Brain pericyte (primary cell): ENCODE results near the gene CLDN15.

Experiments
- DNase-seq: peaks from one replicate; pipeline ENCODE4 v3.0.0-alpha.2; 2012; ENCODE audit warnings: low read depth, low spot score

CLDN15 gene

GRCh38 chr7:101244375-101245146, 7.0 kb upstream of the CLDN15 start, which contains the start of gene FIS1:
Gene FIS1, minus strand, starts transcription at chr7:101245081. Its CDS starts 77 bp downstream, at chr7:101245004.
- peak; percentile 76 for DNase-seq

- no peak for DNase-seq
These were observed 6.2 kb upstream of the CLDN15 start for GRCh38 chr7:101243646-101244374.

DNA sequence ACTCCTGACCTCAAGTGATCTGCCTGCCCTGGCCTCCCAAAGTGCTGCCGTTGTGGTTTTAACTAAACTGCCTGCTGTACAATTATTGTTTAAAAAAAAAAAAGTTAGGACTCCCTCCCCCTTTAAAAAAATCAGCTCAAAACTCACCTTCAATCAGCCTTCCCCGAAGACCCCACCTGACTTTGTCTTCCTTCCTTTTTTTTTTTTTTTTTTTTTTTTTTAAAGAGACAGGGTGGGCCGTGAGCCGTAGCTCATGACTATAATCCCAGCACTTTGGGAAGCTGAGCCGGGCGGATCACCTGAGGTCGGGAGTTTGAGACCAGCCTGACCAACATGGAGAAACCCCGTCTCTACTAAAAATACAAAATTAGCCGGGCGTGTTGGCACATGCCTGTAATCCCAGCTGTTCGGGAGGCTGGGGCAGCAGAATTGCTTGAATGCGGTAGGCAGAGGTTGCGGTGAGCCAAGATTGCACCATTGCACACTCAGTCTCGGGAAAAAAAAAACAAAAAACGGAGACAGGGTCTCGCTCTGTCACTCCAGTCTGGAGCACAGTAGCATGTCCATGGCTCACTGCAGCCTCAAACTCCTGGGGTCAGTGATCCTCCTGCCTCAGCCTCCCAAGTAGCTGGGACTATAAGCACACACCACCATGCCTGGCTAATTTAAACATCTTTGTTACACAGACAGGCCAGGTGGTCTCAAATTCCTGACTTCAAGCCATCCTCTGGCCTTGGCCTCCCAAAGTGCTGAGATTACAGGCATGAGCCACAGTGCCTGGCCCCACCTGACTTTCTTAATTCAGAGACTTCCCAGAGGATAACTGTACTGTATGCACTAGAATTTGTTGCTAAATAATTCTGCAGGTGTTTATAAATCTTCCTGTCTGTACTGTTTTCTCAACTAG, 4.1 kb upstream of the CLDN15 start:
- no peak for DNase-seq

GRCh38 chr7:101241015-101241363, 3.4 kb upstream of the CLDN15 start:
- DNase-seq, result no peak

DNA sequence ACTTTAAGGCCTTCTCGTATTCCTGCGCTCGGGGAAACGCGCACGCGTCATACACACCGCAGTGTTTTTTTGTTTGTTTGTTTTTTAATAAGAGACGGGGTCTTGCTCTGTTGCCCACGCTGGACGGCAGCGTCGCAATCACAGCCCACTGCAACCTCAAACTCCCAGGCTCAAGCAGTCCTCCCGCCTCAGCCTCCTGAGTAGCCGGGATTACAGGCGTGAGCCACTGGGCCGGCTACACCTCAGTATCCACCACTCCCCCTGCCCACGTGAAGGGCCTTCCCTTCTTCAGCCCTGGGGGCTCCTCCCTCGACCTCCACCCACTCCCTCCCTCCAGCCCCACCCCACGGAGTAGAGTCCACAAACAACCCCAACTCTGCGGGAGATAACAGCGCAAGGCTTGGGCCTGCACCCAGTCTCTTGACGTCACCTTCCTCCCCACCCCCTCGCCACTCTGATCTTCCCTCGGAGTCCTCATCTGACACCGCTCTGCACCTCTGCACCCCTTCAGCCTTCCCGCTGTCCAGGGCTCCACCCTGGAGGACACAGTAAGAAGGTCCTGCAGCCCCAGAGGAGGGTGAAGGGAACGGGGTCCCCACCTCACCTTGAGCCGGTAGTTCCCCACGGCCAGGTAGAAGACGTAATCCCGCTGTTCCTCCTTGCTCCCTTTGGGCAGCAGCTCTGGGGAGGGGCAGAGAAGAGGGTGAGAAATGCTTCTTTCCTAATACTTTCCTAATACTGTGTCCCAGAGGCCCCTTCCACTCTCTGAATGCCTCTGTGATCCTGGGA, 2.8 kb upstream of the CLDN15 start:
- no peak for DNase-seq

DNA sequence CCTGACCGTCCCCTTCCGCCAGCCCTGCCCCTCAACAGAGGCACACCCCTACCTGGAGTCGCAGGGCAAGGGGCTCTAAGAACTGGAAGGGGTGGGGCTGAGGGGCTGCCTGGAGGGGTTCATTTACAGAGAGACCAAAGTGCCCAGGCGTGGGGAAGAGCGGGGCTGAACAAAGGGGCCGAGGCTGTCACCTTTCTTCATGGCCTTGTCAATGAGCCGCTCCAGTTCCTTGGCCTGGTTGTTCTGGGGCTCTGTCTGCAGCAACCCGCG, 2.3 kb upstream of the CLDN15 start:
- no peak for DNase-seq

GRCh38 chr7:101239191-101239950, 1.8 kb upstream of the CLDN15 start:
- no peak for DNase-seq

DNA sequence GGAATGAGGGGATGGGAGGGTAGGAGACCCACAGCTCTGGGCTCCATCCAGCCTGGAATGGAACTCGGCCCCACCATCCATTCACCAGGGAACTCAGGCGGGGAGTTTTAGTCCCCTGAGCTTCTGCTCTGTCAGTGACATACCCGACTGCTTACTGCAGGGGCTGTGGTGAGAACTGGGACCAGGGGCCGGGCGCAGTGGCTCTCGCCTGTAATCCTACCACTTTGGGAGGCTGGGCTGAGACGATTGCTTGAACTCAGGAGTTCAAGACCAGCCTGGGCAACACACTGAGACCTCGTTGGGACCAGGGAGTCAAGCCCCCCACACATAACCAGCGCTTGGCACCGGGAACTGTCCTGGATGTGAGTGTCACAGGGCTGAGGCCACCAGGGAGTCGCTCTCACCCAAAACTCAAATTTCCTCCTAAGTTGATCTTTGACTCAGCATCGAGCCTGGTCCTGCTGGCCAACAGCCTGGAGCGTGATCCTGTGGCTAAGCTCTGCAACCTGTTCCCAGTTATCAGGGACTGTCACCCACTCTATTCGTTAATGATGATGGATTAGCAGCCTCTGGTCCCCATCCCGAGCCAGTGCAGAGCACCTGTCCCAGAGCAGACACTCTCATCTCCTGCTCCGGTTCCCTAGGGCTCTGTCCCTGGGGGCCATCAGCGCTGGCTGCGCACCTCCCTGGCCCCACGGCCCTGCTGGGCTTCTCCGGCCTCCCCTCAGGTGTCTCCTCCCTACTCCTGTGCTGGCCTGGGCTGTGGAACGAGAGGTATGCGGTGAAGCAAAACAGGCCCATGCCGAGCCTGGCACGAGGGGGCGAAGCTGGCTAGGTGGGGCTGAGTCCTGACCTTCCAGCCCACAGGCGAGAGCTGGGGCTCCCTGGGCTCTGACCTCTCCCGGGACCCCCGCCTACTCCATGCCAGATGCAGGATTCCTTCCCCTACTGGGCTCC, 902 bp upstream of the CLDN15 start:
- DNase-seq, result no peak

GRCh38 chr7:101236292-101236835, 1.2 kb downstream of the CLDN15 start:
- no peak for DNase-seq

GRCh38 chr7:101235522-101235921, 2.1 kb downstream of the CLDN15 start:
- DNase-seq, result no peak

- no peak for DNase-seq
These were observed 2.6 kb downstream of the CLDN15 start for GRCh38 chr7:101235050-101235449.

DNA sequence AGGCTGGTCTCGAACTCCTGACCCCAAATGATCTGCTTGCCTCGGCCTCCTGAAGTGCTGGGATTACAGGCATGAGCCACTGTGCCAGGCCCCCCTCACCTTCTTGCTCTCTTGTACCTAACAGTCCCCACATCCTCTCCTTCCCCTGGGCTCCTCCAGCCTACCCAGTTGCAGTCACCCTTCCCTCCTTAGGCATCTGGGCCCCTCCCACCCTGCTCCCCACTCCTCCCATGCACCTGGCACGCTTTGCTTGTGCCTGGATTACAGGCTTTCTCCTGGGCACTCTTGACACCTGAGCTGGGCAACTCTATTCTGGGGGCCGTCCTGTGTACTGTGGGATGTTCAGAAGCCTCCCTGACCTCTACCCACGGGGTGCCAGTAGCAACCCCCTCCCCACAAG, 3.0 kb downstream of the CLDN15 start:
- no peak for DNase-seq

DNA sequence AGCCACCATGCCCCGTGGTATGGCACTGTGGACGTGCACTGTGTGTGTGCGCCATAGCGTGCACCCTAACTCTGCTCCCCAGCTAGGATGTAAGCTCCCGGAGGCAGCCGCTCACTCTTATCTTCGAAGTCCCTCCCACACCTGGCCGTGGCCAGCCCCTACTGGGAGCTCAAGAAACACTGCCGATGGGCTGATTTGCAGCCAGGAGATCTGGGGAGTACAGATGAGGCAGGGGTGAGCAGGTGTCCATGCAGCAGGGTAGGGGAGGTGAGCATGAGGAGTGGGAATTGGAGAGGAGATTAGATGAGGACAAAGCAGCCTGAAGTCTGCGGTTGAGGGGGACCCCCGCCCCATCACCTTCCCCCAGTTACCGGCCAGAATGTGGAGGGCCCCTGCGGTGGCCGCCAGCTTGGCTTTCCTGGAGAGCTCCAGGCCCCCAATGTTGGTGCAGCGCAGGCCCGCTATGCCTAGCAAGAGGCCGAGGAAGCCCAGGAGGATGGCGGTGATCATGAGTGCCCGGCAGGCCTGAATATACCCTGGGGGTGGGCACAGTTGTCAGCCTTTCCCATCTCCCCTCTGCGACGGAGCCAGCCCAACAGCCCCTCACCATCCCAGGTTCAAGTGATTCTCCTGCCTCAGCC, 3.6 kb downstream of the CLDN15 start:
- no peak for DNase-seq

GRCh38 chr7:101232141-101232850, 5.3 kb downstream of the CLDN15 start:
- no peak for DNase-seq

DNA sequence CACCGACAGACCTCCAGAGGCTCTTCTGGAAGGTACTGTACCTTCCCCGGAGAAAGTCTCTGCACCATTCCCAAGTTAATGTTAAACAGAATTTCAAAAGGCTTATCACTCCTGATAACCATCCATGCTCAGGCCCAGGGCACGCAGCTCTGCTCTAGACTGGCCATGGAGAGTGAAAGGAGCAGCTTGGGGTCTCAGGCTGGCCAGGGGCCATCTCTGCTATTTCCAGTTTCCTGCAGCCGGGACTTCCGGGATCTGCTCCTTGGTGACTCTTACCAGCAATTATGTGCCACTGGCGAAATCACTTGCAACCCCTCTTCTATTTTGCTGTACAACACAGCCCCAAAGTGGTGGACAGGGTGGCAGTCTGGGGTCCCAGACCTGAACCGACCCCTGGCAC, 6.0 kb downstream of the CLDN15 start:
- DNase-seq, result no peak

DNA sequence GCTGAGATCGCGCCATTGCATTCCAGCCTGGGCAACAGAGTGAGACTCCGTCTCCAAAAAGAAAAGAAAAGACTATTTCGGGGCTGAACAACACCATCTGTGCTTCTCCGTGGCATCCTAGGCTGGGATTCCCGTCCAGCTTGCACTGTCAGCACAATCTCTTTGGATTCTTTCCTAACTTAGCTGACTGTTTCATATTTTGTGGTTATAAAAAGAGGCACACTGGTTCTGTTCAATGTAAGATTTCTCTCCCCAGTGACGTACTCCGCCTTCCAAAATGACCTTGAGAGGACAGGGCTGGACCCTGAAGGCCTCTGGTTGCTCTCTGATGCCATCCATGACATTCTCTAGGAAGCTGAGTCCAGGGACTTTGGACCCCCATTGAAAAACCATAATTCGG, 10.9 kb downstream of the CLDN15 start:
- DNase-seq, result no peak

DNA sequence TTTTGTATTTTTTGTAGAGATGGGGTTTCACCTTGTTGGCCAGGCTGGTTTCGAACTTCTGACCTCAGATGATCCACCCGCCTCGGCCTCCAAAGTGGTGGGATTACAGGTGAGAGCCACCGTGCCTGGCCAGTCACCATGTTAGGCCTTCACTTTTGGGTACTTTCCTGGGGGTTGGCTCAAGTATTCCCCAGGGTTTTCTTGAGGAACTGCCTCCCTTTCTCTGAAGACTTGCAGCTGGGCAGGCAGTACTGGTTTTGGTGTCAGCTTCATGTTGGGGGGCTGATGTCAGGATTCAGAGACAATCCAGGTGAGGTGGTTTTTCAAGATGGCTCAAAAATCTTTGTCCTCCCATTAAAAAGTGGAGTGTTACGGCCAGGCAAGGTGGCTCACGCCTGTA, 12.0 kb downstream of the CLDN15 start:
- DNase-seq, result no peak

GRCh38 chr7:101223528-101223927, 14.1 kb downstream of the CLDN15 start:
- no peak for DNase-seq
